Epithelial cell of esophagus (primary cell): Measurements from ENCODE around the gene RFX1.
"Not testable (repeated sequence)": the region's sequence is repeated elsewhere in the genome, so short reads cannot be mapped to it uniquely, and the experiment has no call there.

Source experiments
- DNase-seq: peaks from one replicate; pipeline ENCODE4 v3.0.0; 2010; ENCODE audit warnings: low read depth
- H3K4me3 ChIP-seq: 2 replicates; pipeline ENCODE4 v1.5.1; 2011; ENCODE audit warnings: mild to moderate bottlenecking, low read length, control low read depth
- TF ChIP-seq, protein P1 (sequence below): IDR thresholded peaks from 2 replicates; pipeline ENCODE4 v1.5.1; 2011; ENCODE audit warnings: low read depth, mild to moderate bottlenecking, low read length, control low read depth, inconsistent platforms; ENCODE audit not compliant: insufficient read depth; ENCODE audit errors: missing control alignments

RFX1 gene

DNA sequence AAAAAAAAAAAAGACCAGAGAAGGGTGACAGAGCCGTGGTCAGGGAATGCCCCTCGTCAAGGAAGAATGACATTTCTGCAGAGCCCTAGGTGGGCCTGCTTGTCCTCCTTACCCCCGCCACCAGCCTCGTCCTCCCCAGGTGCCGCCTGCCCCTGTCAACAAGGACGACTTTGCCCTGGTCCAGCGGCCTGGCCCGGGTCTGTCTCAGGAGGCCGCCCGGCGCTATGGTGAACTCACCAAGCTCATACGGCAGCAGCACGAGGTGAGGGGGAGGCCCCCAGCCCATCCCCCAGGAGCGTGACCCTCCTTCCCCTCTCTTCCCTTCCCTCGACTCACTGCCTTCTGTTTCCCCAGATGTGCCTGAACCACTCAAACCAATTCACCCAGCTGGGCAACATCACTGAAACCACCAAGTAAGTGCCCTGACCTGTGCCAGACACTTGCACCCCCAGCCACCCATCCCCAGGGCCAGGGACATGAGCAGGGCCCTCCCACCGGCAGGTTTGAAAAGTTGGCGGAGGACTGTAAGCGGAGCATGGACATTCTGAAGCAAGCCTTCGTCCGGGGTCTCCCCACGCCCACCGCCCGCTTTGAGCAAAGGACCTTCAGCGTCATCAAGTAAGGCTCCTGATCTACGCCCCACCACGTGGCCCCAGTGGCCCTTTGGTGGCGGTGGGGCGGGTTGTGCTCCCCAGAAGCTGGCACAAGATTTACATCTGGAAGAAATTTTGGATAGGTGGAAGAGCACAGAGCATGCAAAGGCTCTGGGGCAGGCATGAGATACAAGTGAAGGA is 82.7 kb downstream of the RFX1 start:
- no peak for DNase-seq
- H3K4me3 ChIP-seq = no peak overlapping the region
- TF ChIP-seq, protein P1, sequence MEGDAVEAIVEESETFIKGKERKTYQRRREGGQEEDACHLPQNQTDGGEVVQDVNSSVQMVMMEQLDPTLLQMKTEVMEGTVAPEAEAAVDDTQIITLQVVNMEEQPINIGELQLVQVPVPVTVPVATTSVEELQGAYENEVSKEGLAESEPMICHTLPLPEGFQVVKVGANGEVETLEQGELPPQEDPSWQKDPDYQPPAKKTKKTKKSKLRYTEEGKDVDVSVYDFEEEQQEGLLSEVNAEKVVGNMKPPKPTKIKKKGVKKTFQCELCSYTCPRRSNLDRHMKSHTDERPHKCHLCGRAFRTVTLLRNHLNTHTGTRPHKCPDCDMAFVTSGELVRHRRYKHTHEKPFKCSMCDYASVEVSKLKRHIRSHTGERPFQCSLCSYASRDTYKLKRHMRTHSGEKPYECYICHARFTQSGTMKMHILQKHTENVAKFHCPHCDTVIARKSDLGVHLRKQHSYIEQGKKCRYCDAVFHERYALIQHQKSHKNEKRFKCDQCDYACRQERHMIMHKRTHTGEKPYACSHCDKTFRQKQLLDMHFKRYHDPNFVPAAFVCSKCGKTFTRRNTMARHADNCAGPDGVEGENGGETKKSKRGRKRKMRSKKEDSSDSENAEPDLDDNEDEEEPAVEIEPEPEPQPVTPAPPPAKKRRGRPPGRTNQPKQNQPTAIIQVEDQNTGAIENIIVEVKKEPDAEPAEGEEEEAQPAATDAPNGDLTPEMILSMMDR = no peak

GRCh38 chr19:13922118-13922517 is 84.0 kb downstream of the RFX1 start:
- not testable (repeated sequence) for H3K4me3 ChIP-seq, DNase-seq

DNA sequence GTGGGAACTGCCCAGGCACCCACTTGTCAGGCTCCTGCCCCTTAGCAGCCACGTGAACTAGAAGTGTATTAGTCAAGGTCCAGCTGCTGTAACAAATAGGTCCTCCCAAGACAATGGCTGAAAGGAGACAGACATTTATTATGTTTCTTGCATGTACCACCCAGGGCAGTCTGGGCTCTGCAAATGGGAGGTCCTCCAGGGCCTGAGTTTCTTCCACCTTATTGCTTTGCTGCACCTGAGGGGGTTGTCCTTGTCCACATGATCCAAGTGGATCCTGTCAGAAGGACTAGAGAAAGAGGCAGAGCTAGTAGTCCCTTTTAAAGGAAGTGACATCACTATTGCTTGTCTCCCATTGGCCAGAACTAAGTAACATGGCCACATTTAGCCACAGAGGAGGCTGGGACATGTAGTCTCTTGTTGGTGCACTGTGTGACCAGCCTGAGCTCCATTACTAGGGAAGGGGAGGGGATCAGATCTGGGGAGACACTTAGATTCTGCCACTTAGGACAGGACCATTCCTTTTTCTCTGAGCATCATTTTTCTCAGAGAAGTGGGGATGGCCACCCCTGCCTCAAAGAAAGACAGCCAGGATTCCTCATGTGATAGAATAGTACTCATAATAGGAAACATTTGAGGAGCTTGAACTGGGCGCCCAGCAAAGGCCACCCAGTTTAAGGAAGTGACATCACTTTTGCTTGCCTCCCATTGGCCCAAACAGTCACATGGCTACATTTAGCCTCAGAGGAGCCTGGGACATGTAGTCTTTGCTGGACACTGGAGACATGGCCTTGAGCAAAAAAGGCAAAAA is 85.0 kb downstream of the RFX1 start:
- no peak overlapping the region for H3K4me3 ChIP-seq
- DNase-seq = peak; percentile 49
- TF ChIP-seq, protein P1 = no peak

GRCh38 chr19:13920524-13920923 is 85.6 kb downstream of the RFX1 start:
- H3K4me3 ChIP-seq = no peak overlapping the region
- no peak for DNase-seq
- TF ChIP-seq, protein P1 = no peak

DNA sequence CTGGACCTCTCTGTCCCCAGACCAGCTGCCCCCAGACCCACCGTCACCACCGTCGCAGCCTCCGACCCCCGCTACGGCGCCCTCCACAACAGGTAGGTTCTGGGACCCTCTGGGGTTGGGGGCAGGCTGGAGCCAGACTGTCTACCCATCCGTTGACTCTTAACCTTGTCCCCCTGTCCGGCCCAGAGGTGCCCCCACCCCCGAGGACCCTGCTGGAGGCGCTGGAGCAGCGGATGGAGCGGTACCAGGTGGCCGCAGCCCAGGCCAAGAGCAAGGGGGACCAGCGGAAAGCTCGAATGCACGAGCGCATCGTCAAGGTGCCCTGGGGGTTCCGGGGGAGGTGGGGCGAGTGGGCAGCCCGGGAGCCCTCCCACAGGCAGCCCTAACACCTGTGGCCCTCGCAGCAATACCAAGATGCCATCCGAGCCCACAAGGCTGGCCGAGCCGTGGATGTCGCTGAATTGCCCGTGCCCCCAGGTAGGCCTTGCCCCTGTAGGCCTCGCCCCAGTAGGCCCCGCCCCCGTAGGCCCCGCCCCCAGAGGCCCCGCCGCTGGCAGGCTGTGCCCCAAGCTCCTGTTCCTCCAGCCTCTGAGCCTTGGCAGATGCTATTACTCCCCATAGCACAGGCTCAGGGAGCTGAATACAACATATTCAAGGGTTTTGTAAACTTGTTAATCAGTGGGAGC is 87.3 kb downstream of the RFX1 start:
- no peak overlapping the region for H3K4me3 ChIP-seq
- TF ChIP-seq, protein P1 = no peak
- no peak for DNase-seq

GRCh38 chr19:13917888-13918406 is 88.2 kb downstream of the RFX1 start:
- TF ChIP-seq, protein P1 = no peak
- no peak overlapping the region for H3K4me3 ChIP-seq
- no peak for DNase-seq

- TF ChIP-seq, protein P1 = no peak
- no peak for DNase-seq
Observed at GRCh38 chr19:13914777-13915176, 91.3 kb downstream of the RFX1 start.

More at GRCh38 chr19:13914777-13915176, 91.3 kb downstream of the RFX1 start:
- no peak overlapping the region for H3K4me3 ChIP-seq
